Hippocampal formation (tissue), 2 donors: ENCODE results near the gene RDH5.

Experiments used
- DNase-seq, 2 donors: peaks; one replicate each; lab custom pipeline; 2025; lab: John Stamatoyannopoulos, UW

Gene RDH5

DNA sequence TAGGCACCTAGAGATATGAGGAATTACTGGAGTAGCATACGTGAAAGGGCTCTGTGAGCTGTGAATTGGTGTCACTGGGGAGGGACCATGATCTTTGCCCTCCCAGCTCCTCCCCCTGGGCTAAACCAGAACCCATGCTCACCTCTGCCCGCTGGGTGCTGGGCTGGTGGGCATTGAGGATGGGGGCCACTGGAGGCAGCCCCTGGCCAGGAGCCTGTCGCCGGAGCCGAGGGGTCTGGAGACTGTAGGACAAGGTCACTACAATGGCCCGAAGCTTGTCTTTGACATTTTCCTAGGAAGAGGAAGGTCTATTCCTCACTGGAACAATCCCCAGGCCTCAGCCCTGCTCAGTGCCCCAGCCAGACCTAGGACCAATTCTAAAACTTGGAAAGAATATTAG, 24.1 kb upstream of the RDH5 start:
- no peak for DNase-seq

DNA sequence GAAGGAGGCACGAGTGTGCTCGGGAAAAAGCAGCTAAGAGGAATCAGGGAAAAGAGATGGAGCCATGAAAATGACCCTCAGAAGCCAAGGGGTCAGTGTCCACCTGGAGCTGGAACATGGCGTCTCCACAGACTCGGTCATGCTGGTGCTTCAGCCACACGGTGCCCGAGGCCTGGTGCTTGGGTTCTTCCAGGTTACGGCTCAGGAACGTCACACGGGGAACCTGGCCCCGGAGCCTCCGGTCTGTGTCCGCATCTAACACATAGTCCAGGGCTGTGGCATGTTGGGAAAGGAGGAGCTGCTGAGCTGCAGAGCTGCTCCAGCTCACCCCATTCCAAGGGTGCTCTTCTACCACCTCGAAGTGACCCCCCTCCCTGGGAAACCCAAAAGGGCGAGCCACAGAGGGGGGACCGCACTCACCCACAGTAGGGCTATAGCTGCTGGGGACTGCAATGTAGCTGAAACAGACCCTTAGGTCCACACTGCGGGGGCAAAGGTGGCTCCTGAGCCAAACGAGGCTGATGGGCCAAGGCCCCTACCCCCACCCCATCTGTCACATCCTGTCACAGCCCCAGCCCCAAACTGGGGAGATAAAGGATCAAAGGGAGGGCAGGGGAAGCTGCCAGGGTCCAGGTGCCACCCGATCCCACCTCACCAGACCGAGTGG, 23.3 kb upstream of the RDH5 start:
- DNase-seq: no peak

DNA sequence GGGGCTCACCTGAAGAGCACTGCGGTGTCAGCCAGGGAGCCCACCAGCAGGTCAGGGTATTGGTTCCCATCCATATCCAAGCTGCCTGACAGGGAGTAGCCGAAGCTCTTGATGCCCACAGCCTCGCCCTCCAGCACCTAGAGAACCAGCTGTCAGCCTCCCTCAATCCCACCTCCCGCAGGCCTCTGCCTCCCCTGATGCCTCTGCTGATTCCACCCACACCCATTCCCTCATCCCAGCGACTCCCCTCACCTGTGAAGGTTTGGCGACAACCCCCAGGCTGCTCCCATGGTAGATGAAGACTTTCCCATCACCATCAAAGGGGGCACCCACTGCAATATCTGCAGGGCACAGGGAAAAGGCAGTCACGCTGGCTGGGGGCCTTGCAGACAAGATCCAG, 22.5 kb upstream of the RDH5 start:
- no peak for DNase-seq

DNA sequence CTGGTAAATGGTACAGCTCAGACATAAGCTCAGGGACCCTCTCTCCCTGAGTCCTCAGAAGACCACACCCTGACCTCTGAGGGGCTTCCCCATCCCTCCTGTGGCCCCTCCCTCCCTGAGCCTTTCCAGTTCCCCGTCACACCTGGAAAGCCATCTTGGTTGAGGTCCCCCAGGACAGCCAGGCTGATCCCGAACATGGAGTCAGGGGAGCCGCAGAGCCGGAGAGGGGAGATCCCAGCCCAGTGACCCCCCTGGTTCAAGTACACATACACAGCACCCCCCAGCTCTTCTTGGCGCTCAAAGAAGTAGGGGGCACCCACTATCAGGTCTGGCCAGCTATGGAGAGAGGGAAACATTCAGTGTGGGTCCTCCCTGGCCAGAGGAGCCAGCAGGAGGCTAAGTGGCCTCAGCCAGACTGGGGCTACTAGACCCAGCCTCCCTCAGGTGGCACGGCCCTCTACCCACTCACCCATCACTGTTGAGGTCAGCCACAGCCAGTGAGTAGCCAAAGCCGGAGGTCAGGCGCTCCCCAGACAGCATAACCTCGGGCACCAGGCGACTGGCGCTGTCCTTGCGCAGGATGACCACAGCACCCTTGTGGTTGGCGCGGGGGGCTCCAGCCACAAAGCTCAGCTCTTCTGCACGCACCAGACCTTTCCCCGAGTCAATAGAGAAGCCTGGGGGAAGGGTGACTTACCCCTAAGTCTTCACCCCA, 21.8 kb upstream of the RDH5 start:
- DNase-seq: no peak

DNA sequence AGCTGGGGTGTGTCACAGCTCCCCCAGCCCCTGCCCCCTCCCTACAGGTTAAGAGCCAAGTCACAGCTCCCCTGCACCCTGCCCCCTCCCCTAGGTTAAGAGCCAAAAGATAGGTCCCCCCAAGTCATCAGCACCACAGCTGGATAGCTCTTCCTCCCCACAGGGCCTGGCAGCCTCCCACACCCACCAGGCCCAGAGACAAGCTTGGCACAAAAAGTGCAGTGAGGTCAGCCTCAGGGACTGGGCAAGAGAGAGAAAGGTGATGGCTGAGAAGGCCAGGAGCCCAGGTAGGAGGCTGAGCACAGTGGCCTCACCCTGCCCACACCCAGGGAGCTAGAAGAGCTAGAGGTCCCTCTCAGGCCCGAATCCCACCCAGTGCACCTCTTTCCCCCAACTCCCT, 21.2 kb upstream of the RDH5 start:
- no peak for DNase-seq

DNA sequence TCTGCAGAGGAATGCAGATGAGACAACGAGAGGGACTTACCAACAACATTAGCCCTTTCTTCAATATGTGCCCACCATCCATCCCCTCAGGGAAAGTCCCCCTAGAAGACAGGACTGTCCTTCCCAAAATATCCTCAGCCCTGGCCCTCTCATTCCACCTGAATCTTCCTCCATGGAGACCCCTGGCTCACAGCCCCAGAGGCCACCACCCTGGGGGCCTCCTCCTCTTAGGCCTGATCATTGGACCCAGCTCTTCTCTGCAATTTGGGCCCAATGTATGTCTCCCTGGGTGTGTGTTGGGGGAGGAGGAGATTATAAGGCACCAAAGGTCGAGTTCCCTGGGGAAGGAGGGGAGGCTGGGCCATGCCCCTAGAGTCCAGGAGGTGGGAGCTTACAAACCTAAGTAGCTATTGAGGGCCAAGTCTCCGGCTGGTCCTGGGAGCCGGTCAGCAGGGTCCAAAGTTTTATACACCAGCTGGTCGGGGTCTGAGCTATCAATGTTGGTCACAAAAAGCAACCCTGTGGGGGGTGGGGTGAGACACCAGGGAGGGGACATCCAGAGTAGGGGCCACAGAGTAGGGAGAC, 20.6 kb upstream of the RDH5 start:
- no peak for DNase-seq

DNA sequence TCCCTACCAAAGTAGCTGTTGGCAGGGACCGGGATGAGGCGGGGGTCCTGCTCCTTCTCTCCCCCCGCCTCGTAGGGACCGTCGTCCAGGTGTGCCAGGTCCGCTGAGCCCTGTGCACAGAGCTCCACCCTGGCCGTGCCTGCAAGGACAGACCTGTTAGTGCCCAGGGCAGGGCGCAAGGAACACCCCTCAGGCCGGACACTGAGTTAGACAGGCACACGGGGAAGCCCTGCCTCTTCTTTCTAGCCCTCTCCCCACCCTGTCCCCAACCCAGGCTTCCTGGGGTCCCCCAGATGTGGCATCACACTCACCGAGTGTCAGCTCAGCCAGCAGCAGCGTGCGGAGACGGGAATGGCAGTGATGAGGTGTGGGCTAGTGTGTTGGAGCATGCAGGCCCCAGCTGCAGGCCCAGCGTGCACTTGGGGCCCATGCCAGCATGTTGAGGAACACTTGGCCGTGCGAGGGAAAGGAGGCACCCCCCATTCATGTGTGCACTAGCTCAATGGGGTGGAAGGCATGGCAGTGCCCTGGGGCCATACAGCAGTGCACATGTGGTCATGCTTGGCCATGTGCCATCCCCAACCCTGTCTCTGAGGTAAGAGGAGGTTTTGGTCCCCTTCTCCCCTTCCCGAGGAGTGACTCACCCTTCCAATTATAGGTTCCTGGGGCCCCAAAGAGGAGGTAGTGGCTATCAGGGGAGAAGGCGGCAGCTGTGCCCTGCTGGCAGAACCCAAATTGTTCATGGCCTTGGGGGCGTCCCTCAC, 19.8 kb upstream of the RDH5 start:
- no peak for DNase-seq

DNA sequence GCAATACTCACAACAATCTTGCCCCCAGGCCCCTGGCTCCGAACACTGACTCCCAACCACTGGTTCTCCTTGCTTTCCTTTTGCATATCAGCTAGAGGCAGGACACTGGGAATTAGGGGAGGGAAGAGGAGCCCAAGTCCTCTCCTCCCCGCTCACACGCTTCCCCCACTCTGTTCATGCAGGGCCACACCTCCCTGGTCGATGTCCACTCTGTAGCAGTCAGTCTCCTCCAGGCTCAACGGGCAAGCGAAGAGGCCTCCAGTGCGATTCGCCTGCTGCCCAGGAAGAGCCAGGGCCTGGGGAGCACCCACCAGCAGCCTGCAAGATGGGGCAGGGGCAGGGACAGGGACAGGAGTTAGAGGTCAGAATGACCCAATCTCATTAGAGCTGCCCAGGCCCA, 17.3 kb upstream of the RDH5 start:
- no peak for DNase-seq

DNA sequence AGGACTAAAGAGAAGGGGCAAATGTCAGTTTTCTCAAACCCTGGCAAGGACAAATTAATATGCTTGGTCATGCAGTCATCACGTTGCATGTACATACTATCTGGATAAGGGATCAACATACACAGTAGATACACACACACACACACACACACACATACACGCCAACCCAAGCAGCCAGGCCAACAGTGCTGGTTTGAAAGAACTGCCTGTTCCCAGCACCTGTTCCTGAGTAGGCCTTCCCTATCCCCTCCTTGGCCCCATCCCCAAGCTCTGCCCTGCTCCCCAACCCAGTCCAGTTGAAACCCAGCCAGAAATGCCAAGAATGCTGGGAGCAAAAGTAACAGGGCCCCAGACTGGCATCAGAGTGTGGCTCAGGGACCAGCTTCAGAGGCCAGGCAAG, 16.9 kb upstream of the RDH5 start:
- no peak for DNase-seq

DNA sequence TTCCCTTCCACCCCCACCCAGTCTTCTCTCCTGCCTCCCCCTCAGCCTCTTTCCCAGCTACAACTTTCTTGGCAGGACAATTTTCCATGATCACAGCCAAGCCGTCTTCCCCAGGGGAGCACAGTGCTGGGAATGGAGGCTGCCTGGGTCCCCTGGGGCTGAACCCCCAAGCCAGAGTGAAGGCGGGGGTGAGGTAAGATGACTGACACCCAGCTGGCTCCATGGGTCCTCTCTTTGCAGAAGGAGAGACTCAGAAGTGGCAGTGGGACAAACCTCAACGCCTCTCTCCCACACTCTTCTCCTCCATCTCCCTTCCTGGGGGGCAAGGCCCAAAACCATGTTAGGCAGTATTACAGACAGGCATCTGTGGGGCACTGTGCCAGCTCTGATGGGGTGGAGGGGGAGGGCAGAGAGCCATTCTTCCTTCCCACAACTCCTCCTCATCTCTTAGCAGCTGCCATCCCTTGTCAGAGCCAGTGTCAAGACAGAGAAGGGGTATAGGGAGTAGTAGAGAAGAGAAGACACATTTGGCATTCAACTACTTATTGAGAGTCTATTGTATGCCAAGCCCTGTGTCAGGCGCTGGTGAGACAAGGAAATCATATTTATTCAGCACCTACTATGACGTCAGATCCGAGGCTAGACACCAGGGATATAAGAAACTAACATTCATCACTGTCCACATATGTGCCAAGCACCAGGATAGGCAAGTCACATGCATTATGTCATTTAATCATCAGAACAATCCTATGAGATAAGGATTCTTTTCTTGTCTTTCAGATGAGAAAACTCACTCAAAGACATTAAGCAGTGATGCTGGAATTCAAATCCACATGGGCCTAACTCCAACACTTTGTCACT, 16.1 kb upstream of the RDH5 start:
- DNase-seq: no peak

DNA sequence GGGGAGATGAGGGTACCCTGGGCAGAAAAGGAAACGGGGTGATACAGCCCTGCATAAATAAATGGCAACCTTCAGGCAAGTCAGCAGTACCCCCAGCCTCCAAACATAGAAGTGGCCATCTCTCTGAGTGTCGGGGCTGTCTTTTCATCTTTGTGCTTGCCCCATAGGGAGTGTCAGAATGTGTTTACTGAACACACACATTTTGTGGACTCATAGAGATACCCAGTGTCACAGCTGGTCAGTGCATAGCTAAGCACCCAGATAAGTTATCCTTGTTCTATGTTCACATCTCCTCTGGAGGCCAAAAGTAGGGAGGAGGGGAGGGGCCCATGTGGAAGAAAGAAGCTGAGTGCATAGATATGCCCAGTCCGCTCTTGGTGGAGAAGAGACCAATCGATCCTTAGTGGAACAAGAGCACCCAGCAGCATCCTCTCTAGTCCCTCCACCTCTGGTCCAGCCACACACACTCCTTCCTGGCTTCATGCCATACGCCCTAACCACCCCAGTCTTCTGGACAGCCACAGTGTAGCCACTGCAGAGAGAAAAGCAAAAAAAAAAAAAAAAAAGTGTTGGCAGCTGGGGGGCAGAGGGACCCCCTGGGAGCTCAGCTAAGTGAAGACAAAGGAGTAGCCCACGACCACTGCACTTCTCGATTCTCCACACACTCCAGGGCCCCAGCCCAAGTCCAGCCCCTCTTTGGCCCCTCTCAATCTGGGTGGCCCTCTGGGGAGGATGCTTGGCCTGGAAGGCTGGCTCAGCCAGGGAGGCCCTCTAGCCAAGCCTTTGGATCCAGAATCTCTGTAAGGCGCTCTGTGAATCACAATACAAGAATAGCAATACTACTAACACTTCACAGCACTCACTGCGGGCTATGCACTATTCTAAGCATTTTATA, 15.1 kb upstream of the RDH5 start:
- no peak for DNase-seq

DNA sequence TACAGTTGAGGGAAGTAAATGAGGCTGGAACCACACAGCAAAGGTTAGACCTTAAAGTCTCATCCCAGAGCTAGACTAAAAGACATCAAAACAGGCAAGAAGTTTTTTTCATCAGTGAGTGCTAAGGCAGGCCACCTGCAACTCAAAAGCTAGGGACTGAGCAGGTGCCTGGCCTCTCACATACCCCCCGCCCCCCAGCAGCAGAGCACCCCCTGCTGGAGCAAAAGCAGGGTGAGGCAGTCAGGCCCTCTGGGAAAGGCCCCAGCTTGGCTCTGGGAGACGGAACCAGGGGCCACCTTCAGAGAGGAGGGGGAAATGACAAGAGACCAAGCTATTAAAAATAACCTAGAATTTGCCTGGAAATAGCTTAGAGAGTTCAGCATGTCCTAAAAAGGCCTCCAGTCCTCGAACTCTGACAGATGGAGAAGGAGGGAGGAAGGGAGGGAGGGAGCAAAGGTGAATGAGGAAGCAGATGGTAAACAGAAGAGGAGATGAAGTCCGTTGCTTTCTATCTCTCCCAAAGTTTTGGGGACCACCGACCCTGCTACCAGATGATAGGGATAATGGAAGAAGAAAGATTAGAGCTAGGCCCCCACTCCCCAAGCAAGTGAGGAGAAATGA, 14.3 kb upstream of the RDH5 start:
- DNase-seq: no peak

DNA sequence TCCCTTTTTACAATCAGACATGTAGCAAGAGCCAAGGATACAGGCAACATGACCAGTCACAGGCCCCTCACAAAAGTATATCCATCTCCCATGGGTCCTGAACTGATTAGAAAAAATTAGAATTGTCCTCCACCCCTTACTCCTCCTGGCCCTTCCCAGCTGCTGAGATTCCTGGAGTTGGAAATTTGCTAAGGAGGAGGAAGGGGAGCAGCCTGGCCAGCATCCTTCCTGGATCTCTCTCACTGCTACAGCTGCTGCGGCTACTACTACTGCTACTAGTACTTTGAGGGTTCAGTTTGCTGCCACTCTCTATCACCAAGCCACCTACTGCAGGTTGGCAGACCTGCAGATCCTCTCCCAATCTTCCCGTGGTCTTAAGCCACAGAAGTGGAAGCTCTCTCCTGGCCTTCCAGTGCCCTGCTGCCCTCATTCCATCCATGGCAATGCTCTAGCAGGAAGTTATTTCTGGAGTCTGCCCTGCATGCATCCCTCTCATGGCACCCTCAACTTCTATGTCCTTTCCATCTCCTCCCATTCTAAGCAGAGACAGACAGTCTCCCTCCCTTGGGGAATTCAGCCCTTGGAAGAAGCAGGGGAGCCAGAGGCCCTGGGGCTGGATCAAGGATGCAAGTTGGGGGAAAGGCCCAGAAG, 13.5 kb upstream of the RDH5 start:
- DNase-seq: no peak

DNA sequence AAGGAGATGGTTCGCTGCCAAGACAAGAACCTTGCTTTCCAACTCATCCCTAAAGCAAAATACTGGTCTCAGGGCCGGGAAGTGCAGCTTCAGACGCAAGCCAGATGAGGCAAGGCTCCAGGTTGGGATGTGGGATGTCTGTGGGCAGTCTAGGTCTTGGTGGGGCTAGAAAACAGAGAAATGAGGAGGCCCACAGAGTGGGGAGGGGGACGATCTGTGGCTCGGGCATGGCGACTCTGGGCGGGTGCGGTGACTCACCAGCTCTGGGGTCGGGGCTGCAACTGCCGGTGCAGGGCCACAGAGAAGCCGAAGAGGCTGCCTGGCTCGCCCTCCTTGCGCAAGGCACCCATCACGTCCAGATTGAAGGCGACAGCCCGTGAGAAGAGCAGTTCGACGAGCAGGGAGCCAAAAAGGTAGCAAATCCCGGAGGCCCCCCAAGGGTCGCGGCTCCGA, 12.9 kb upstream of the RDH5 start:
- DNase-seq: no peak

DNA sequence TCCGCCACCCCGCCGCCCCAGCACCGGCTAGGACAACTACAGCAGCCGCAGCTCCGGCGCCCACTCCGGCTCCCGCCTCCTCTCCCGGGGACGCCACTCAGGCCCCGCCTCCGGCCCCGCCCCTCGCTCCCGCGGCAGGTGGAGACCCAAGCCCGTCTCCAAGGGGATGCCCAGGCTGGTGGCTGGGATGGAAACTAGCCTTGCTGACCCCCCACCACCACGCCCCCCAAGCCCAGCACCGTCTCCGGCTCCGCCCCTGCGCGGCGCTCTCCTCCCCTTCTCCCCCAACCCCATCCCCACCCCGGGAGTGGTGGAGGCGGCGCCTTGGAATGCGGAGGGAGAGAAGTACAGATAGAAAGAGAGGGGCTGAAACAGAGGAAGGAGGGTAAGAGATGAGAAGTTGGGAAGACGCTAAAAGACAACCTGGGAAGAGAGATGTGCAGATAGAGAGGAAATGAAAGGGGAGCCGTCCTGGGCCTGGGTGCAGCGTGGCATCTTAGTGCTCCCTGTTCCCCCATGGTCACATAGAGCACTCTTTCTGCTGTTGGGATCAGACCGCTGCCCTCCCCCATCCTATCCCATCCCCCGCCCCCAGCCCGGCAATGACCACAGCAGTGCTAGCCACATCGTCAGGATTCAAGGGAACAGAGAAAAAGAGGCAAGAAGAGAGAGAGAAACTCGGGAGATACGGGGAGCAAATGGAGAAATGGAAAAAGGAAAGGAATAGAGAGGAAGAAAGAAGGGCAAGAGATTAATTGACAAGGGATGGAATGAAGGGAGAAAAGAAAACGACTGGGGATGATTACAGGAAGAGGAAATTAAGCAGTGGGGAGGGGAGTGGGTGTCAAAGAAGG, 12.1 kb upstream of the RDH5 start, which contains the start of gene ITGA7:
ITGA7 (minus strand) TSS at position 64 of the 854 bp plus-strand sequence. CDS start 222 bp downstream, outside the sequence.
- DNase-seq: peak in 1 of 2 donors; percentile 49

DNA sequence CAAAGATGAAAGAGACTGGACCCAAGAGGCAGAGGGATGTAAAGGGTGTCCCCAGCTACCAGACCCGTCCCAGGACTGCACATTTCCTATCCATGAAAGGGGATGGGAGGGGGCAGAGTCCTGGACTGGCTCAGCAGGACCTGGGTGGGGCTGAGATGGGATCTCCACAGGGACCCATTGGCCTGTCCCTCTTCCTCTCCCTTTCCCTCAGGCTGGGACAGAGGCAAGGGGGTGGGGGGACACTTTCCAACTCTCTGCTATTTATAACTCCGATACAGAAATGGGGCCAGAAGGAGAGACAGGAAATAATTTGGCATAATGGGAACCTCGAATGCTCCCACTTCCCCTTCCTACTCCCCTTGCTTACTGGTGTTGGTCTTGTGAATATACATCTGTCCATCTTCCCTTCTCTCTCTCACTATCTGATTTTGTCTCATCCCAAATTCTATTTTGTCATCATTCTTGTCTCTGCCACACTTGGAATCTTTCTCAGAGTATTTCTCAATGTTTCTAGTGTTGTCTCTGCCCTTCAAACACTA, 11.4 kb upstream of the RDH5 start:
- no peak for DNase-seq

DNA sequence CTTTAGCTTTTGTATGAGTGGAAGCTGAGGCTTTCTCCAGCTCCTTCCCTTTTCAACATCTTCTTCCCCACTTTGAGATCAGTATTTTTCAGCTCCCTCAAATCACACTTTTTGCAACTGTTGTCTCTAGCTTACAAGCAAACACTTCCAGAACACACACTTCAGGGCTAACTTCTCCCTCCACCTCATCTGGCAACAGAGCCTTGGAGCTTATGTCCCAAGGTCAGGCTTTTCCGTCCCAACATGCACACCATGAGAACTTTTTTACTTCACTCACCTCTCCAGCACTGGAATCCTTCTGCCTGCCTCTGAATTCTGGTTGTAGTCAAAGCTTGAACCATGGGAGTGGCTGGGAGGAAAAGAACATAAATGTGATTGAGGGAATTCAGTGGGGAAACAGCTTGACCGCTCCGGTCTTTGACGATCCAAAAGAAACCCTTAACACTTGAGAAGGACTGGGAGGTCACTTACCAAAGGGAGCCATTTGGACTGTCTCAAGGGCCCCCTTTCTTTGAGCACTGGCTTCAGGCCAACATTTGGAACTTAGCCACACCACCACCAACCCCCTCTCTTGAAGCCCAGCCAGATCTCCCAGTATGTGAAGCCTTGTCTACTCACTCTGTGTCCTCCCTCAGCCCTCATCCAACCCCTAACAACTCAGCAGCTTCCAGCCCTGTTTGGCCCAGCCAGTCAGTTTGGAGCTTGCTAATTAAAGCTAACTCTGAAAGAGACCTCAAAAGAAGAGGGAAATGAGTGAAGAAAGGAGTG, 8.2 kb upstream of the RDH5 start:
- DNase-seq: peak in 1 of 2 donors; percentile 24
